DND-41 (cell line): ENCODE data around the gene CYBB.

ENCODE experiments used
- ATAC-seq: fragments of 200-7000 bp; cut with Tn5 transposase; 3 replicates; pipeline ENCODE4 v1.9.1; 2021; ENCODE audit warnings: low read depth; ENCODE audit not compliant: insufficient read depth
- DNase-seq: peaks from one replicate; pipeline ENCODE4 v3.0.0-alpha.2; 2020
- H2AFZ ChIP-seq: 2 replicates; pipeline ENCODE4 v1.6.0; 2012; ENCODE audit warnings: low read depth, low read length
- H3K27ac ChIP-seq: 2 replicates; pipeline ENCODE4 v1.5.1; 2012; ENCODE audit warnings: low read length, inconsistent platforms
- H3K27me3 ChIP-seq: fragments of 200-600 bp; sonication (generic); 2 replicates; pipeline ENCODE4 v1.6.0; 2012; ENCODE audit warnings: low read length, mild to moderate bottlenecking, inconsistent platforms; ENCODE audit not compliant: insufficient read depth, poor library complexity
- H3K36me3 ChIP-seq: 2 replicates; pipeline ENCODE4 v1.5.1; 2012; ENCODE audit warnings: low read length, inconsistent platforms; ENCODE audit not compliant: insufficient read depth
- H3K4me1 ChIP-seq: 2 replicates; pipeline ENCODE4 v1.5.1; 2012; ENCODE audit warnings: mild to moderate bottlenecking, low read length; ENCODE audit not compliant: insufficient read depth
- H3K4me2 ChIP-seq: 2 replicates; pipeline ENCODE4 v1.6.0; 2012; ENCODE audit warnings: mild to moderate bottlenecking, moderate library complexity, low read length, inconsistent platforms; ENCODE audit not compliant: insufficient read depth
- H3K4me3 ChIP-seq, 2 experiments: fragments of 200-600 bp in 1 of 2; shearing (Covaris generic) in 1 of 2; 2 replicates each; pipeline ENCODE4 v1.5.1; 2012 to 2016; ENCODE audit warnings: inconsistent platforms in 2 of 2, low read length in 2 of 2, mild to moderate bottlenecking in 2 of 2, low read depth in 1 of 2, moderate library complexity in 1 of 2
- H3K79me2 ChIP-seq: 2 replicates; pipeline ENCODE4 v1.6.0; 2012; ENCODE audit warnings: low read length, inconsistent platforms; ENCODE audit not compliant: insufficient read depth
- H3K9ac ChIP-seq: 2 replicates; pipeline ENCODE4 v1.6.0; 2012; ENCODE audit warnings: low read depth, mild to moderate bottlenecking, inconsistent platforms, low read length, moderate library complexity
- H3K9me3 ChIP-seq: 2 replicates; pipeline ENCODE4 v1.5.1; 2012; ENCODE audit warnings: low read length, moderate library complexity, mild to moderate bottlenecking, inconsistent platforms; ENCODE audit not compliant: insufficient read depth, severe bottlenecking
- H4K20me1 ChIP-seq: 2 replicates; pipeline ENCODE4 v1.6.0; 2012; ENCODE audit warnings: low read length; ENCODE audit not compliant: insufficient read depth
- EZH2 ChIP-seq: IDR thresholded peaks from 3 replicates; pipeline ENCODE4 v1.6.1; 2012; ENCODE audit warnings: borderline replicate concordance, low read depth, mild to moderate bottlenecking, moderate library complexity, low read length, inconsistent platforms; ENCODE audit not compliant: severe bottlenecking
- TF ChIP-seq, protein P1 (sequence below): IDR thresholded peaks from 2 replicates; pipeline ENCODE4 v1.5.1; 2012; ENCODE audit warnings: borderline replicate concordance, low read length, moderate library complexity, mild to moderate bottlenecking; ENCODE audit not compliant: poor library complexity, severe bottlenecking; ENCODE audit errors: extremely low read depth

CYBB gene

GRCh38 chrX:37846141-37846540 is 66.3 kb downstream of the CYBB start:
- peak overlapping the region; percentile 80; the same call in 1 of the 2 replicates for H3K4me2 ChIP-seq
- H3K4me3 ChIP-seq = no peak overlapping the region; a peak in 1 of 4 replicates
- peaks cover 27% of the 10 kb centered on the region for H3K4me1 ChIP-seq
- no peak for TF ChIP-seq EZH2
- TF ChIP-seq, protein P1, sequence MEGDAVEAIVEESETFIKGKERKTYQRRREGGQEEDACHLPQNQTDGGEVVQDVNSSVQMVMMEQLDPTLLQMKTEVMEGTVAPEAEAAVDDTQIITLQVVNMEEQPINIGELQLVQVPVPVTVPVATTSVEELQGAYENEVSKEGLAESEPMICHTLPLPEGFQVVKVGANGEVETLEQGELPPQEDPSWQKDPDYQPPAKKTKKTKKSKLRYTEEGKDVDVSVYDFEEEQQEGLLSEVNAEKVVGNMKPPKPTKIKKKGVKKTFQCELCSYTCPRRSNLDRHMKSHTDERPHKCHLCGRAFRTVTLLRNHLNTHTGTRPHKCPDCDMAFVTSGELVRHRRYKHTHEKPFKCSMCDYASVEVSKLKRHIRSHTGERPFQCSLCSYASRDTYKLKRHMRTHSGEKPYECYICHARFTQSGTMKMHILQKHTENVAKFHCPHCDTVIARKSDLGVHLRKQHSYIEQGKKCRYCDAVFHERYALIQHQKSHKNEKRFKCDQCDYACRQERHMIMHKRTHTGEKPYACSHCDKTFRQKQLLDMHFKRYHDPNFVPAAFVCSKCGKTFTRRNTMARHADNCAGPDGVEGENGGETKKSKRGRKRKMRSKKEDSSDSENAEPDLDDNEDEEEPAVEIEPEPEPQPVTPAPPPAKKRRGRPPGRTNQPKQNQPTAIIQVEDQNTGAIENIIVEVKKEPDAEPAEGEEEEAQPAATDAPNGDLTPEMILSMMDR = no peak
- H3K27ac ChIP-seq = no peak overlapping the region
- ATAC-seq (no peak), DNase-seq (no peak)
- no peak overlapping the region; the same call in 1 of the 2 replicates for H2AFZ ChIP-seq
- peak overlapping the region; percentile 59; the same call in 1 of the 2 replicates for H3K9ac ChIP-seq
- no peaks in the 10 kb centered on the region for H3K79me2 ChIP-seq
- H4K20me1 ChIP-seq = no peaks in the 10 kb centered on the region
- no peaks in the 10 kb centered on the region for H3K27me3 ChIP-seq
- no peaks in the 10 kb centered on the region for H3K9me3 ChIP-seq
- peaks cover 3% of the 10 kb centered on the region; the same call in 1 of the 2 replicates for H3K36me3 ChIP-seq

DNA sequence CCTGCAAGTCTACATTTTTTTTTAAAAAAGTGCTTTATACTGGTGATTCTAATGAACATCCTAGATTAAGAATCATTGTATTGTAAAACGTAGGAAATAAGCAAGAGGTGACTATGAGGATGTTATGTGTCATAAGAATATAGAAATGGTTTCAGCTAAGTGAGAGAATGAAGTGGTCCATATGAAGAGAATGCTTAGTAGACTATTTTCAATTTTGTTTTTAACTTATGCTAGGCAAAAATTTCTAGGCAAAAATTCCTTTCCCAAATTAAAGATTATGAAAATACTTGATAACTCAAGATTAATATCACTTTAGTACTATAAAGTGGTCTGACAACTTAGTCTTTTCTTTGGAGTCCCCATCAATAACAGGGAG is 66.7 kb downstream of the CYBB start:
- Histone ChIP-seq H3K27ac (no peak overlapping the region), H3K9ac (peak overlapping the region; percentile 59), H3K4me1 (peaks cover 27% of the 10 kb centered on the region), H3K9me3 (no peaks in the 10 kb centered on the region), H3K4me2 (peak overlapping the region; percentile 80), H3K4me3 (peak overlapping the region; percentile 30 to 87; a peak in 3 of 4 replicates), H3K36me3 (no peaks in the 10 kb centered on the region), H4K20me1 (no peaks in the 10 kb centered on the region), H3K27me3 (no peaks in the 10 kb centered on the region), H2AFZ (peak overlapping the region; percentile 97), H3K79me2 (no peaks in the 10 kb centered on the region)
- TF ChIP-seq EZH2 = no peak
- TF ChIP-seq, protein P1 = no peak
- DNase-seq (no peak), ATAC-seq (no peak)

DNA sequence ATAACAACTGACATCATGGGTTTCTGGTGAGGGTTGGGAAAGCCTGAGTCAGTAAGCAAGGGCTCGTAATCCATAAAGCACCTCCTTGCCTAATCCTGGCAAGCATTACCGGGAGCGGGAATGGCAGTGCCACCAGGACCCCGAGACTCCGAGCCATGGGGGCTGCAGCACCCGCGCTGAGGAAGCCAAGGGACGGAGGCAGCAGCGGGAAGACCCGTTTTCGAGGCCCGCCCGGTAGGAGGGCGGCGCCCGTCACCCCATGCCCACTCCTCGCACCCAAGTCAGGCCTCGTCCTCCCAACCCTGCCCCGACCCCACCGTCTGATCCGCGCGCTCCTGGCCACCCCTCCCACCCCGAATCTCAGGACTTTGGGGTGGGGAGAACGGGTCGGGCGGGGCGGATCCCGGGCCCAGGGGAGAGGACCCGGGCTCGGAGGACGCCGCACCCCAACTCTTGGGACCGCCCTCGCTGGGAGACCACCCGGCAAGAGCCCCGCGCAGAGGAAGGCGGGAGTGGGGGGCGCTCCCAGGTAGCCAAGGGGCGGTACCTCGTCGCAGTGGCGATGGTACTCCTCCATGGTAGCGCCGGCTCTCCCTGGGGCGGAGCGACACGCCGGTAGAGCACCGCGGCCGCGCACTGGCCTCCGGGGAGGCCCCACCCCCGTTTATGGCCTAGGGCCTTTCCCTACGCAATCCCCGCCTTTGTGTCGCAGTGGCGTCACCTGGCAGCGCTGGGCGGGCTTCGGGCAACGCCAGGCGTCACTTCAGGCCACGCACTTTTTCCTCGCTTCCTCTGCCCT is 67.3 kb downstream of the CYBB start, which contains the start of gene DYNLT3:
Gene DYNLT3 (minus strand): TSS at position 638 of the 799 bp plus-strand sequence. CDS start 61 bp downstream, at position 577.
- H2AFZ ChIP-seq = peak within 1 kb of the TSS; percentile 97
- H3K4me2 ChIP-seq = peak within 1 kb of the TSS; percentile 80
- H3K79me2 ChIP-seq = no peaks in the 10 kb centered on the region
- H3K27ac ChIP-seq = peak within 1 kb of the TSS; percentile 72
- no peaks in the 10 kb centered on the region for H3K36me3 ChIP-seq
- H3K9ac ChIP-seq = peak within 1 kb of the TSS; percentile 59
- no peaks in the 10 kb centered on the region for H3K9me3 ChIP-seq
- TF ChIP-seq, protein P1 = no peak
- no peak for TF ChIP-seq EZH2
- ATAC-seq (peak; percentile 96), DNase-seq (peak; percentile 77)
- H3K27me3 ChIP-seq = no peaks in the 10 kb centered on the region
- H4K20me1 ChIP-seq = no peaks in the 10 kb centered on the region
- peak within 1 kb of the TSS; percentile 30 to 87; a peak in 3 of 4 replicates for H3K4me3 ChIP-seq
- peaks cover 27% of the 10 kb centered on the region for H3K4me1 ChIP-seq
